HL-60 (cell line): Measurements from ENCODE around the gene DHCR24.

Experiments used
- DNase-seq, 2 experiments: peaks; one replicate each; pipeline ENCODE4 v3.0.0-alpha.2; 2010 to 2020; ENCODE audit warnings: low read depth in 1 of 2, low spot score in 1 of 2
- H3K27ac ChIP-seq: fragments of 250-450 bp; sonication (Bioruptor Pico); replicated peaks from 2 replicates; pipeline ENCODE4 v1.5.1; 2020; ENCODE audit warnings: mild to moderate bottlenecking, moderate library complexity
- H3K27me3 ChIP-seq: fragments of 250-450 bp; sonication (Bioruptor Pico); 2 replicates; pipeline ENCODE4 v1.5.1; 2021; ENCODE audit warnings: mild to moderate bottlenecking, moderate library complexity; ENCODE audit not compliant: insufficient read depth, poor library complexity, severe bottlenecking
- H3K4me3 ChIP-seq: replicated peaks from 2 replicates; pipeline ENCODE4 v1.5.1; 2011; ENCODE audit warnings: mild to moderate bottlenecking, control low read depth, low read length; ENCODE audit not compliant: insufficient read depth
- CTCF ChIP-seq: IDR thresholded peaks from one replicate; pipeline ENCODE4 v1.5.1; 2011; ENCODE audit warnings: low read length, control low read depth, inconsistent platforms; ENCODE audit not compliant: insufficient read depth
- GABPA ChIP-seq: IDR thresholded peaks from 2 replicates; pipeline ENCODE4 v1.6.1; 2012; ENCODE audit warnings: low read depth
- POLR2AphosphoS5 ChIP-seq: IDR thresholded peaks from 2 replicates; pipeline ENCODE4 v1.6.1; 2012; ENCODE audit warnings: low read depth
- REST ChIP-seq: IDR thresholded peaks from 2 replicates; pipeline ENCODE4 v1.6.1; 2012; ENCODE audit warnings: low read depth; ENCODE audit not compliant: insufficient replicate concordance
- SPI1 ChIP-seq: IDR thresholded peaks from 2 replicates; pipeline ENCODE4 v1.6.1; 2012; ENCODE audit warnings: low read depth, mild to moderate bottlenecking, borderline replicate concordance

The DHCR24 gene

GRCh38 chr1:54842206-54842915 lies 44.6 kb downstream of the DHCR24 start:
- no peak for DNase-seq
- no peak for TF ChIP-seq REST
- no peak for TF ChIP-seq SPI1
- TF ChIP-seq GABPA = no peak
- TF ChIP-seq CTCF = no peak
- no peak for TF ChIP-seq POLR2AphosphoS5
- Histone ChIP-seq H3K27me3 (no peaks in the 10 kb centered on the region), H3K4me3 (no peak overlapping the region), H3K27ac (no peak overlapping the region)

GRCh38 chr1:54839824-54840223 lies 47.2 kb downstream of the DHCR24 start:
- Histone ChIP-seq H3K4me3 (no peak overlapping the region), H3K27me3 (peaks cover under 1% of the 10 kb centered on the region), H3K27ac (no peak overlapping the region)
- TF ChIP-seq REST (no peak), POLR2AphosphoS5 (no peak), GABPA (no peak), CTCF (no peak), SPI1 (no peak)
- DNase-seq = no peak

GRCh38 chr1:54838565-54839180 lies 48.3 kb downstream of the DHCR24 start:
- Histone ChIP-seq H3K27ac (no peak overlapping the region), H3K27me3 (peaks cover 2% of the 10 kb centered on the region), H3K4me3 (no peak overlapping the region)
- TF ChIP-seq POLR2AphosphoS5 (no peak), SPI1 (no peak), GABPA (no peak), CTCF (no peak), REST (no peak)
- DNase-seq = no peak
